HepG2 (cell line): ENCODE results near the gene NCOA6. TPM values are rescaled to one million over a fixed set of nuclear protein-coding genes. Genes with fewer than 3 reads are reported as not detected.
A peak's percentile ranks its signal among the peaks of the same experiment; 100 is the strongest.

Experiments used
- ADNP ChIP-seq: sonication (generic); formaldehyde crosslinking; IDR thresholded peaks from 2 replicates; pipeline ENCODE4 v1.4.0; 2020; ENCODE audit warnings: missing genetic modification reagents
- CHD4 ChIP-seq: fragments of 200-600 bp; sonication (generic); IDR thresholded peaks from 2 replicates; pipeline ENCODE4 v1.7.0; 2017; ENCODE audit warnings: mild to moderate bottlenecking, low read length, borderline replicate concordance
- ELF4 ChIP-seq: sonication (generic); formaldehyde crosslinking; IDR thresholded peaks from 2 replicates; pipeline ENCODE4 v1.5.0; 2020; ENCODE audit warnings: missing genetic modification reagents, mild to moderate bottlenecking, moderate library complexity, borderline replicate concordance
- FOXJ3 ChIP-seq: sonication (generic); formaldehyde crosslinking; IDR thresholded peaks from 2 replicates; pipeline ENCODE4 v1.4.0; 2020; ENCODE audit warnings: missing genetic modification reagents, mild to moderate bottlenecking, borderline replicate concordance
- GABPA ChIP-seq, 2 experiments: IDR thresholded peaks; 2 replicates each; pipeline ENCODE4 v1.6.1; 2011 to 2016; ENCODE audit warnings: low read depth in 2 of 2, low read length in 1 of 2, missing biosample characterization in 1 of 2, missing genetic modification characterization in 1 of 2
- LCORL ChIP-seq, 2 experiments: fragments of 450-650 bp in 1 of 2; sonication (generic) in 1 of 2; formaldehyde crosslinking in 1 of 2; IDR thresholded peaks; 2 replicates each; pipeline versions ENCODE4 v1.5.0 to v1.6.1; 2017 to 2020; ENCODE audit warnings: antibody characterized with exemption in 1 of 2, missing genetic modification reagents in 1 of 2
- MED1 ChIP-seq: sonication (generic); formaldehyde crosslinking; IDR thresholded peaks from 2 replicates; pipeline ENCODE4 v1.4.0; 2020; ENCODE audit warnings: missing genetic modification reagents
- NPAS2 ChIP-seq: sonication (generic); formaldehyde crosslinking; IDR thresholded peaks from 2 replicates; pipeline ENCODE4 v1.8.0; 2022; ENCODE audit warnings: mild to moderate bottlenecking, missing genetic modification reagents, borderline replicate concordance
- NR3C1 ChIP-seq: sonication (generic); formaldehyde crosslinking; IDR thresholded peaks from 2 replicates; pipeline ENCODE4 v1.4.0; 2020; ENCODE audit warnings: missing genetic modification reagents
- ONECUT2 ChIP-seq: sonication (generic); formaldehyde crosslinking; IDR thresholded peaks from 2 replicates; pipeline ENCODE4 v1.4.0; 2020; ENCODE audit warnings: missing genetic modification reagents
- PCBP2 ChIP-seq: fragments of 200-400 bp; formaldehyde crosslinking; optimal IDR thresholded peaks from 2 replicates; pipeline ENCODE3; 2018; ENCODE audit warnings: low read length, low read depth; ENCODE audit not compliant: poor library complexity, severe bottlenecking
- RXRB ChIP-seq: IDR thresholded peaks from 2 replicates; pipeline ENCODE4 v1.6.1; 2016; ENCODE audit warnings: borderline replicate concordance, missing genetic modification reagents, missing compliant biosample characterization
- SALL1 ChIP-seq: sonication (generic); formaldehyde crosslinking; IDR thresholded peaks from 2 replicates; pipeline ENCODE4 v1.8.0; 2022; ENCODE audit warnings: mild to moderate bottlenecking, missing genetic modification reagents
- SAP130 ChIP-seq: IDR thresholded peaks from 2 replicates; pipeline ENCODE4 v1.6.1; 2016; ENCODE audit warnings: low read depth
- XBP1 ChIP-seq: sonication (generic); formaldehyde crosslinking; IDR thresholded peaks from 2 replicates; pipeline ENCODE4 v1.5.0; 2020; ENCODE audit warnings: missing genetic modification reagents
- YEATS4 ChIP-seq: sonication (generic); formaldehyde crosslinking; IDR thresholded peaks from 2 replicates; pipeline ENCODE4 v1.4.0; 2020; ENCODE audit warnings: missing genetic modification reagents, borderline replicate concordance
- ZFP37 ChIP-seq: sonication (generic); formaldehyde crosslinking; IDR thresholded peaks from 2 replicates; pipeline ENCODE4 v1.4.0; 2020; ENCODE audit warnings: missing genetic modification reagents, borderline replicate concordance
- ZIK1 ChIP-seq: sonication (generic); formaldehyde crosslinking; IDR thresholded peaks from 2 replicates; pipeline ENCODE4 v1.5.0; 2020; ENCODE audit warnings: mild to moderate bottlenecking, low read depth, missing genetic modification reagents, borderline replicate concordance
- ZNF275 ChIP-seq: sonication (generic); formaldehyde crosslinking; IDR thresholded peaks from 2 replicates; pipeline ENCODE4 v1.8.0; 2022; ENCODE audit warnings: missing genetic modification reagents, mild to moderate bottlenecking, inconsistent platforms, borderline replicate concordance
- ZNF292 ChIP-seq: sonication (generic); formaldehyde crosslinking; IDR thresholded peaks from 2 replicates; pipeline ENCODE4 v1.8.1; 2022; ENCODE audit warnings: mild to moderate bottlenecking, low read depth, missing genetic modification reagents, borderline replicate concordance
- ZNF446 ChIP-seq: sonication (generic); formaldehyde crosslinking; IDR thresholded peaks from 2 replicates; pipeline ENCODE4 v1.5.0; 2020; ENCODE audit warnings: mild to moderate bottlenecking, missing genetic modification reagents
- ZNF788 ChIP-seq: sonication (generic); formaldehyde crosslinking; IDR thresholded peaks from 2 replicates; pipeline ENCODE4 v1.5.0; 2020; ENCODE audit warnings: mild to moderate bottlenecking, missing genetic modification reagents, borderline replicate concordance
- ZSCAN9 ChIP-seq: IDR thresholded peaks from 2 replicates; pipeline ENCODE4 v1.6.1; 2016; ENCODE audit warnings: borderline replicate concordance
- polyA plus RNA-seq, 8 experiments: library from polyadenylated mRNA; depleted of rRNA in 3 of 8; stranded (reverse) in 7 of 8; unstranded in 1 of 8; fragments of >200 nt; fragmentation: Illumina TruSeq in 4 of 8; extraction: Trizol in 4 of 8; gene quantifications; 2 replicates each; pipeline versions ENCODE4 v1.2.1 to v1.2.3, GENCODE V29; 2011 to 2016; ENCODE audit warnings: low read depth in 4 of 8, missing spikeins in 1 of 8, mixed read lengths in 1 of 8; ENCODE audit not compliant: insufficient read depth in 1 of 8
- total RNA-seq, 5 experiments: library from RNA; depleted of rRNA; stranded (reverse); fragments of >200 nt; fragmentation: Illumina TruSeq; extraction: Trizol; gene quantifications; 2 replicates each; pipeline ENCODE4 v1.2.3, GENCODE V29; 2016; ENCODE audit warnings: low read depth in 1 of 5
- TF ChIP-seq, protein P1 (sequence below): sonication (generic); formaldehyde crosslinking; IDR thresholded peaks from 2 replicates; pipeline ENCODE4 v1.5.0; 2020; ENCODE audit warnings: missing genetic modification reagents, mild to moderate bottlenecking, borderline replicate concordance
- TF ChIP-seq, protein P2 (sequence below): sonication (generic); formaldehyde crosslinking; IDR thresholded peaks from 2 replicates; pipeline ENCODE4 v1.8.0; 2022; ENCODE audit warnings: low read depth, missing genetic modification reagents

The NCOA6 gene
- total and polyA plus RNA-seq, 2 of the 13 experiments (the other 11 are each of a cell fraction or from before 2014, with no cell fraction given), result 11.2 to 29.3 TPM

- TF ChIP-seq, protein P1, sequence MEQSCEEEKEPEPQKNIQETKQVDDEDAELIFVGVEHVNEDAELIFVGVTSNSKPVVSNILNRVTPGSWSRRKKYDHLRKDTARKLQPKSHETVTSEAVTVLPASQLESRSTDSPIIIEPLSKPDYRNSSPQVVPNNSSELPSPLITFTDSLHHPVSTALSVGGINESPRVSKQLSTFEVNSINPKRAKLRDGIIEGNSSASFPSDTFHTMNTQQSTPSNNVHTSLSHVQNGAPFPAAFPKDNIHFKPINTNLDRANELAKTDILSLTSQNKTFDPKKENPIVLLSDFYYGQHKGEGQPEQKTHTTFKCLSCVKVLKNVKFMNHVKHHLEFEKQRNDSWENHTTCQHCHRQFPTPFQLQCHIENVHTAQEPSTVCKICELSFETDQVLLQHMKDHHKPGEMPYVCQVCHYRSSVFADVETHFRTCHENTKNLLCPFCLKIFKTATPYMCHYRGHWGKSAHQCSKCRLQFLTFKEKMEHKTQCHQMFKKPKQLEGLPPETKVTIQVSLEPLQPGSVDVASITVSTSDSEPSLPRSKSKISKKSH (CRISPR knock-in tag), result no peak
- TF ChIP-seq ZNF788 (CRISPR knock-in tag) (no peak), FOXJ3 (CRISPR knock-in tag) (0 out of 2 replicates have a peak, but pooled peaks have one; percentile 23), ZNF446 (CRISPR knock-in tag) (0 out of 2 replicates have a peak, but pooled peaks have one; percentile 34), ZIK1 (CRISPR knock-in tag) (no peak), ZFP37 (CRISPR knock-in tag) (0 out of 2 replicates have a peak, but pooled peaks have one; percentile 72), NR3C1 (CRISPR knock-in tag) (no peak), ADNP (peak; percentile 87), SAP130 (peak; percentile 78), LCORL (IDR thresholded peaks at IDR 0.05) (no peak), LCORL (CRISPR knock-in tag; IDR thresholded peaks at IDR 0.05) (peak; percentile 62; the same call in 1 of the 2 replicates), ZNF292 (CRISPR knock-in tag) (peak; percentile 48; the same call in 1 of the 2 replicates), ONECUT2 (peak; percentile 96), PCBP2 (no peak), ZNF275 (CRISPR knock-in tag) (0 out of 2 replicates have a peak, but pooled peaks have one; percentile 29), XBP1 (no peak), RXRB (CRISPR knock-in tag) (no peak; the same call in 1 of the 2 replicates), MED1 (CRISPR knock-in tag) (peak; percentile 41), GABPA (IDR thresholded peaks at IDR 0.05; ENCODE audit: low read depth, low read length) (no peak), GABPA (CRISPR knock-in tag; IDR thresholded peaks at IDR 0.05; ENCODE audit: low read depth) (no peak), SALL1 (CRISPR knock-in tag) (no peak), CHD4 (peak; percentile 98), YEATS4 (peak; percentile 13; the same call in 1 of the 2 replicates), ZSCAN9 (CRISPR knock-in tag) (no peak; the same call in 1 of the 2 replicates), ELF4 (no peak), NPAS2 (no peak)
- TF ChIP-seq, protein P2, sequence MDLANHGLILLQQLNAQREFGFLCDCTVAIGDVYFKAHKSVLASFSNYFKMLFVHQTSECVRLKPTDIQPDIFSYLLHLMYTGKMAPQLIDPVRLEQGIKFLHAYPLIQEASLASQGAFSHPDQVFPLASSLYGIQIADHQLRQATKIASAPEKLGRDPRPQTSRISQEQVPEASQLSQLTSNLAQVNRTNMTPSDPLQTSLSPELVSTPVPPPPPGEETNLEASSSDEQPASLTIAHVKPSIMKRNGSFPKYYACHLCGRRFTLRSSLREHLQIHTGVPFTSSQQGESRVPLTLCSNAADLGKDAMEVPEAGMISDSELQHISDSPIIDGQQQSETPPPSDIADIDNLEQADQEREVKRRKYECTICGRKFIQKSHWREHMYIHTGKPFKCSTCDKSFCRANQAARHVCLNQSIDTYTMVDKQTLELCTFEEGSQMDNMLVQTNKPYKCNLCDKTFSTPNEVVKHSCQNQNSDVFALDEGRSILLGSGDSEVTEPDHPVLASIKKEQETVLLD (CRISPR knock-in tag), result peak; percentile 60; the same call in 1 of the 2 replicates
These were observed at the start of gene NCOA6 (continued) for GRCh38 chr20:34825530-34826362.
